BLaER1 (cell line): ENCODE results near the gene KPNB1.
"Not testable (repeated sequence)": the region's sequence is repeated elsewhere in the genome, so short reads cannot be mapped to it uniquely, and the experiment has no call there.

ENCODE experiments used
- H3K27ac ChIP-seq: shearing (Covaris generic); formaldehyde crosslinking; 2 replicates; pipeline ENCODE4 v1.8.1; 2022
- H3K27me3 ChIP-seq: shearing (Covaris generic); formaldehyde crosslinking; 2 replicates; pipeline ENCODE4 v1.8.1; 2022
- H3K36me3 ChIP-seq: shearing (Covaris generic); formaldehyde crosslinking; 2 replicates; pipeline ENCODE4 v1.8.1; 2022
- H3K4me1 ChIP-seq: shearing (Covaris generic); formaldehyde crosslinking; 2 replicates; pipeline ENCODE4 v1.8.1; 2022
- H3K4me2 ChIP-seq: shearing (Covaris generic); formaldehyde crosslinking; 2 replicates; pipeline ENCODE4 v1.8.1; 2022
- H3K4me3 ChIP-seq: shearing (Covaris generic); formaldehyde crosslinking; 2 replicates; pipeline ENCODE4 v1.8.1; 2022
- H3K9ac ChIP-seq: shearing (Covaris generic); formaldehyde crosslinking; 2 replicates; pipeline ENCODE4 v1.8.1; 2022
- H3K9me3 ChIP-seq: shearing (Covaris generic); formaldehyde crosslinking; 2 replicates; pipeline ENCODE4 v1.8.1; 2022
- H4K20me1 ChIP-seq: shearing (Covaris generic); formaldehyde crosslinking; 2 replicates; pipeline ENCODE4 v1.8.1; 2022
- Cebpa-rat ChIP-seq: shearing (Covaris generic); IDR thresholded peaks from 2 replicates; pipeline ENCODE4 v1.8.1; 2022

The KPNB1 gene

GRCh38 chr17:47675380-47676198 is 25.9 kb downstream of the KPNB1 start:
- peaks cover 100% of the 10 kb centered on the region for H3K36me3 ChIP-seq
- no peak overlapping the region for H3K4me3 ChIP-seq
- H3K4me1 ChIP-seq: peaks cover 30% of the 10 kb centered on the region
- no peak overlapping the region for H3K27ac ChIP-seq
- no peak for TF ChIP-seq Cebpa-rat
- peaks cover 92% of the 10 kb centered on the region for H4K20me1 ChIP-seq
- no peaks in the 10 kb centered on the region for H3K9me3 ChIP-seq
- H3K4me2 ChIP-seq: no peak overlapping the region
- no peaks in the 10 kb centered on the region for H3K27me3 ChIP-seq
- H3K9ac ChIP-seq: no peak overlapping the region

- no peak overlapping the region for H3K4me3 ChIP-seq
- no peak for TF ChIP-seq Cebpa-rat
Observed at GRCh38 chr17:47676199-47676472, 26.4 kb downstream of the KPNB1 start.

GRCh38 chr17:47676510-47677165 is 26.9 kb downstream of the KPNB1 start:
- H4K20me1 ChIP-seq: peaks cover 98% of the 10 kb centered on the region
- H3K4me1 ChIP-seq: peaks cover 39% of the 10 kb centered on the region
- H3K4me3 ChIP-seq: no peak overlapping the region
- no peak overlapping the region for H3K27ac ChIP-seq
- H3K9me3 ChIP-seq: no peaks in the 10 kb centered on the region
- H3K9ac ChIP-seq: no peak overlapping the region
- no peak for TF ChIP-seq Cebpa-rat
- H3K27me3 ChIP-seq: no peaks in the 10 kb centered on the region
- no peak overlapping the region for H3K4me2 ChIP-seq
- H3K36me3 ChIP-seq: peaks cover 100% of the 10 kb centered on the region

More at GRCh38 chr17:47676199-47676472, 26.4 kb downstream of the KPNB1 start:
- H4K20me1 ChIP-seq: peaks cover 93% of the 10 kb centered on the region
- H3K9me3 ChIP-seq: no peaks in the 10 kb centered on the region
- H3K4me2 ChIP-seq: no peak overlapping the region
- H3K9ac ChIP-seq: no peak overlapping the region
- H3K27ac ChIP-seq: no peak overlapping the region
- peaks cover 35% of the 10 kb centered on the region for H3K4me1 ChIP-seq
- no peaks in the 10 kb centered on the region for H3K27me3 ChIP-seq
- H3K36me3 ChIP-seq: peaks cover 100% of the 10 kb centered on the region

DNA sequence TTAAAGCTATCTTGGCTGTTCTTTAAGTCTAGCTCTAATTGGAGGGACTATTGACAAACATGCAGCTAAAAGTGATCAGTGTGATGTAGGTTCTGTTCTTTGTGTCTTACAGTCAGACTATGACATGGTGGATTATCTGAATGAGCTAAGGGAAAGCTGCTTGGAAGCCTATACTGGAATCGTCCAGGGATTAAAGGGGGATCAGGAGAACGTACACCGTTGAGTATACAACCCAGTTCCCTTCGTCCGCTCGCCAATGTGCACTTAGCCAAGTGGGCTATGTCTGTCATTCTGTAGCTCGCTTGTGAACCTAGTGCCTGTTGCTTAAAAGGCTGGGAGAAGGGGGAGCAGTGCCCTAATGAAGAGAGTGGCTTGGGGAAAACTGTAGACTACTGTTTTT is 28.5 kb downstream of the KPNB1 start:
- H3K4me1 ChIP-seq: peaks cover 39% of the 10 kb centered on the region
- peaks cover 100% of the 10 kb centered on the region for H3K36me3 ChIP-seq
- no peaks in the 10 kb centered on the region for H3K9me3 ChIP-seq
- peaks cover 89% of the 10 kb centered on the region for H4K20me1 ChIP-seq
- H3K9ac ChIP-seq: peak overlapping the region; percentile 9; the same call in 1 of the 2 replicates
- no peak overlapping the region for H3K27ac ChIP-seq
- TF ChIP-seq Cebpa-rat: no peak
- no peaks in the 10 kb centered on the region for H3K27me3 ChIP-seq
- H3K4me2 ChIP-seq: no peak overlapping the region
- H3K4me3 ChIP-seq: no peak overlapping the region

DNA sequence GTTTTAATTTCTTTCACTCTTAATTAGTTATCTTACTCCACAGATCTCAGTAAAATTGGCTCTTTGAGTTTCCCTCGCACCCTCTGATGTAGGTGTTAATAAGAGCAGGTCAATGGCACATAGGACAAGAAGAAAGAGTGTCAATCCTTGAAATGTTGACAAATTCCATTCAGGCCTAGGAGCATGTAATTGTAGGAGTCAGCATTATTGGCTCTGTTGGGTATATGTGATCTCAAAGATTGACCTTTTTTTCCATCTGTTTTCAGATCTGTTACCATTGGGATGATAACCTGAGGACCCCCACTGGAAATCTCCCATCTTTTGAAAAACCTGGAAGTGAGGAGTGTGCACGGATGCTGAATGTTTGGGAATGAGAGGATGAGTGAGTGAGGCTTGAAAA is 32.4 kb downstream of the KPNB1 start:
- Histone ChIP-seq H3K4me3 (no peak overlapping the region), H3K4me2 (no peak overlapping the region), H3K27me3 (no peaks in the 10 kb centered on the region), H3K4me1 (peaks cover 39% of the 10 kb centered on the region), H3K9ac (no peak overlapping the region), H4K20me1 (peaks cover 58% of the 10 kb centered on the region), H3K36me3 (peaks cover 100% of the 10 kb centered on the region), H3K9me3 (no peaks in the 10 kb centered on the region), H3K27ac (no peak overlapping the region)
- TF ChIP-seq Cebpa-rat: no peak

- peaks cover 38% of the 10 kb centered on the region for H3K4me1 ChIP-seq
- H4K20me1 ChIP-seq: peaks cover 52% of the 10 kb centered on the region
- not testable (repeated sequence) for H3K27me3 ChIP-seq, H3K4me3 ChIP-seq, H3K27ac ChIP-seq, H3K9ac ChIP-seq, H3K9me3 ChIP-seq, H3K4me2 ChIP-seq
- H3K36me3 ChIP-seq: peaks cover 100% of the 10 kb centered on the region
Observed at GRCh38 chr17:47682727-47683126, 33.0 kb downstream of the KPNB1 start.

- Histone ChIP-seq H3K36me3 (peaks cover 95% of the 10 kb centered on the region), H3K27ac (no peak overlapping the region), H4K20me1 (peaks cover 39% of the 10 kb centered on the region), H3K27me3 (no peaks in the 10 kb centered on the region), H3K4me2 (no peak overlapping the region), H3K4me3 (no peak overlapping the region), H3K9me3 (no peaks in the 10 kb centered on the region), H3K4me1 (peaks cover 25% of the 10 kb centered on the region), H3K9ac (no peak overlapping the region)
- TF ChIP-seq Cebpa-rat: no peak
Observed at GRCh38 chr17:47684025-47684424, 34.3 kb downstream of the KPNB1 start.

- Histone ChIP-seq H3K36me3 (peaks cover 88% of the 10 kb centered on the region), H3K27me3 (no peaks in the 10 kb centered on the region), H3K27ac (no peak overlapping the region), H3K4me2 (no peak overlapping the region), H4K20me1 (peaks cover 33% of the 10 kb centered on the region; the same call in 1 of the 2 replicates), H3K9me3 (no peaks in the 10 kb centered on the region), H3K9ac (no peak overlapping the region), H3K4me3 (no peak overlapping the region), H3K4me1 (peaks cover 18% of the 10 kb centered on the region)
- no peak for TF ChIP-seq Cebpa-rat
Observed at GRCh38 chr17:47684535-47685193, 34.9 kb downstream of the KPNB1 start.

- peaks cover 78% of the 10 kb centered on the region for H3K36me3 ChIP-seq
- no peak overlapping the region for H3K27ac ChIP-seq
- no peak overlapping the region for H3K4me2 ChIP-seq
- H3K4me1 ChIP-seq: peaks cover 17% of the 10 kb centered on the region
- no peak for TF ChIP-seq Cebpa-rat
- peaks cover 22% of the 10 kb centered on the region; the same call in 1 of the 2 replicates for H4K20me1 ChIP-seq
- no peak overlapping the region for H3K4me3 ChIP-seq
- H3K27me3 ChIP-seq: no peaks in the 10 kb centered on the region
- no peaks in the 10 kb centered on the region for H3K9me3 ChIP-seq
- H3K9ac ChIP-seq: no peak overlapping the region
Observed at GRCh38 chr17:47685556-47686275, 36.0 kb downstream of the KPNB1 start.

DNA sequence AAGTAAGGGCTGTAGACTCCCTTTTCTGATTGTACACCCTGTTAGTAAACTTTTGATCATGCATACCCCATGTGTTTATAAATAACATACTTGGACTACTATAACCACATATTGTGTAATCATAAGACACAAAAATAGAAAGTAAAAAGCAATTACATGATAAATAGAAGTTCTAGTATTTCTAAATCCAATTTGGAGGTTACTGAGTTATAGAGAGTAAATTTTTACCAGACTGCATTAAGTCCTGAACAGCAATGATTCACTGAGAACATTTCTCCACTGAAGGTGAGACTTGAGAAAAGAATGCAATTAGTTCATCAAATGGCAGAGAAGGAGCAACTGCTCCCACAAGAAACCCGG is 36.5 kb downstream of the KPNB1 start:
- no peaks in the 10 kb centered on the region for H3K27me3 ChIP-seq
- no peak overlapping the region for H3K27ac ChIP-seq
- H3K4me3 ChIP-seq: no peak overlapping the region
- peaks cover 17% of the 10 kb centered on the region for H3K4me1 ChIP-seq
- no peak for TF ChIP-seq Cebpa-rat
- no peak overlapping the region for H3K4me2 ChIP-seq
- no peaks in the 10 kb centered on the region for H3K9me3 ChIP-seq
- no peak overlapping the region for H3K9ac ChIP-seq
- H4K20me1 ChIP-seq: peaks cover 17% of the 10 kb centered on the region; the same call in 1 of the 2 replicates
- peaks cover 72% of the 10 kb centered on the region for H3K36me3 ChIP-seq
